Endodermal cell (in vitro differentiated cells): Measurements from ENCODE around the gene ELMO3. TPM values are rescaled to one million over a fixed set of nuclear protein-coding genes. Genes with fewer than 3 reads are reported as not detected.

ENCODE experiments used
- DNase-seq: peaks from one replicate; pipeline ENCODE4 v3.0.0-alpha.2; 2017
- H3K27ac ChIP-seq: 2 replicates; pipeline ENCODE4 v1.5.1; 2013; ENCODE audit warnings: mild to moderate bottlenecking, low read depth, low read length, moderate library complexity
- H3K27me3 ChIP-seq: 2 replicates; pipeline ENCODE4 v1.6.1; 2013; ENCODE audit warnings: mild to moderate bottlenecking, low read length, moderate library complexity; ENCODE audit not compliant: insufficient read depth, control insufficient read depth, poor library complexity, severe bottlenecking
- H3K36me3 ChIP-seq: 2 replicates; pipeline ENCODE4 v1.7.0; 2013; ENCODE audit warnings: mild to moderate bottlenecking, low read length, moderate library complexity; ENCODE audit not compliant: control insufficient read depth, insufficient read depth
- H3K4me1 ChIP-seq: one replicate; pipeline ENCODE4 v1.7.0; 2013; ENCODE audit warnings: low read length; ENCODE audit not compliant: control insufficient read depth, insufficient read depth
- H3K4me3 ChIP-seq: 2 replicates; pipeline ENCODE4 v1.5.1; 2013; ENCODE audit warnings: mild to moderate bottlenecking, low read length, moderate library complexity
- H3K9ac ChIP-seq: 2 replicates; pipeline ENCODE4 v1.6.1; 2013; ENCODE audit warnings: mild to moderate bottlenecking, low read length, moderate library complexity; ENCODE audit not compliant: poor library complexity, severe bottlenecking; ENCODE audit errors: extremely low read depth
- H3K9me3 ChIP-seq: 2 replicates; pipeline ENCODE4 v1.6.1; 2013; ENCODE audit warnings: mild to moderate bottlenecking, low read length, moderate library complexity; ENCODE audit not compliant: control insufficient read depth
- H3K27ac Mint-ChIP-seq: 2 replicates; pipeline ENCODE4 v1.8.0; 2020; ENCODE audit warnings: mixed read lengths
- H3K27me3 Mint-ChIP-seq: 2 replicates; pipeline ENCODE4 v1.8.0; 2021; ENCODE audit warnings: mild to moderate bottlenecking, mixed read lengths; ENCODE audit not compliant: insufficient read depth
- H3K36me3 Mint-ChIP-seq: 2 replicates; pipeline ENCODE4 v1.8.0; 2020; ENCODE audit warnings: low read depth, mixed read lengths
- H3K4me1 Mint-ChIP-seq: 2 replicates; pipeline ENCODE4 v1.8.0; 2020; ENCODE audit warnings: mixed read lengths
- H3K4me3 Mint-ChIP-seq: 2 replicates; pipeline ENCODE4 v1.8.0; 2020; ENCODE audit warnings: mild to moderate bottlenecking, moderate library complexity, mixed read lengths
- H3K9me3 Mint-ChIP-seq: 2 replicates; pipeline ENCODE4 v1.8.0; 2020; ENCODE audit warnings: mild to moderate bottlenecking, mixed read lengths
- CTCF ChIP-seq: fragments of 200-600 bp; sonication (generic); conservative IDR thresholded peaks from 2 replicates; pipeline ENCODE4 v1.5.0; 2021; ENCODE audit warnings: antibody characterized with exemption, mild to moderate bottlenecking
- WGBS, 2 experiments: methylation state at CpG; one replicate each; pipeline versions ENCODE4 v1.1.5 to v1.1.7; 2013; ENCODE audit warnings: missing lambda C conversion rate in 2 of 2, mixed read lengths in 1 of 2; ENCODE audit not compliant: insufficient coverage in 1 of 2, insufficient read length in 1 of 2; 5-methylcytosine and 5-hydroxymethylcytosine counted together
- total RNA-seq, 2 donors: library from RNA; stranded (reverse); fragmentation: NEBNext Ultra II Directional in 1 of 2; extraction: Animal tissue kit (Norgen Biotek cat#: 25700) in 1 of 2; gene quantifications; 2 replicates in 1 of 2; 3 replicates in 1 of 2; pipeline ENCODE4 v1.2.1, GENCODE V29; 2021

Gene ELMO3
- total RNA-seq, 2 donors from 2014 or later: 5.6 to 6.4 TPM

GRCh38 chr16:67150047-67150832, 48.7 kb upstream of the ELMO3 start:
- Mint-ChIP-seq H3K27ac (no peak overlapping the region), H3K4me1 (peaks cover 6% of the 10 kb centered on the region), H3K27me3 (peaks cover 50% of the 10 kb centered on the region), H3K36me3 (peaks cover 29% of the 10 kb centered on the region), H3K4me3 (peak overlapping the region; percentile 59), H3K9me3 (no peaks in the 10 kb centered on the region)
- Histone ChIP-seq H3K27me3 (peaks cover 57% of the 10 kb centered on the region), H3K4me3 (peak overlapping the region; percentile 75), H3K36me3 (peaks cover 25% of the 10 kb centered on the region), H3K9me3 (no peaks in the 10 kb centered on the region), H3K9ac (peak overlapping the region; percentile 38), H3K4me1 (no peaks in the 10 kb centered on the region), H3K27ac (no peak overlapping the region)
- peak; percentile 67 for TF ChIP-seq CTCF
- 11 to 31% methylated on average over 38 to 94 of the region's 94 CpGs for WGBS, 2 experiments
- peak; percentile 93 for DNase-seq

GRCh38 chr16:67150833-67151396, 48.0 kb upstream of the ELMO3 start, which contains the start of gene B3GNT9:
Gene B3GNT9, minus strand, starts transcription at chr16:67150998. Its CDS starts 513 bp downstream, at chr16:67150485.
- H3K36me3 ChIP-seq: peaks cover 18% of the 10 kb centered on the region
- TF ChIP-seq CTCF: no peak
- peak within 1 kb of the TSS; percentile 75 for H3K4me3 ChIP-seq
- peaks cover 23% of the 10 kb centered on the region for H3K36me3 Mint-ChIP-seq
- H3K27ac ChIP-seq: no peak within 1 kb of the TSS
- no peaks in the 10 kb centered on the region for H3K4me1 ChIP-seq
- H3K27ac Mint-ChIP-seq: peak within 1 kb of the TSS; percentile 80
- peak within 1 kb of the TSS; percentile 59 for H3K4me3 Mint-ChIP-seq
- H3K27me3 ChIP-seq: peaks cover 64% of the 10 kb centered on the region
- DNase-seq: peak; percentile 92
- H3K9ac ChIP-seq: peak within 1 kb of the TSS; percentile 38
- H3K9me3 Mint-ChIP-seq: no peaks in the 10 kb centered on the region
- no peaks in the 10 kb centered on the region for H3K9me3 ChIP-seq
- H3K4me1 Mint-ChIP-seq: peaks cover 6% of the 10 kb centered on the region
- H3K27me3 Mint-ChIP-seq: peaks cover 57% of the 10 kb centered on the region
- 6 to 12% methylated on average over 16 to 34 of the region's 34 CpGs for WGBS, 2 experiments

- H3K36me3 ChIP-seq: peaks cover 13% of the 10 kb centered on the region
- peak; percentile 36 for TF ChIP-seq CTCF
- H3K9me3 Mint-ChIP-seq: no peaks in the 10 kb centered on the region
- no peaks in the 10 kb centered on the region for H3K9me3 ChIP-seq
- peaks cover 6% of the 10 kb centered on the region for H3K4me1 Mint-ChIP-seq
- H3K27ac ChIP-seq: no peak overlapping the region
- no peak overlapping the region for H3K4me3 ChIP-seq
- 73 to 87% methylated on average over 3 to 7 of the region's 8 CpGs for WGBS, 2 experiments
- peak overlapping the region; percentile 59 for H3K4me3 Mint-ChIP-seq
- H3K27me3 Mint-ChIP-seq: peaks cover 63% of the 10 kb centered on the region
- H3K4me1 ChIP-seq: no peaks in the 10 kb centered on the region
- DNase-seq: no peak
- H3K27ac Mint-ChIP-seq: peak overlapping the region; percentile 80
- peaks cover 16% of the 10 kb centered on the region for H3K36me3 Mint-ChIP-seq
- H3K9ac ChIP-seq: no peak overlapping the region
- H3K27me3 ChIP-seq: peaks cover 70% of the 10 kb centered on the region
Observed at GRCh38 chr16:67151431-67152097, 47.4 kb upstream of the ELMO3 start.
